Activated CD8-positive, alpha-beta memory T cell treated with anti-CD3 and anti-CD28 coated beads for 4 hours (primary cell): ENCODE results near the gene MRPL33.
"Not testable (repeated sequence)": the region's sequence is repeated elsewhere in the genome, so short reads cannot be mapped to it uniquely, and the experiment has no call there.

ENCODE experiments used
- DNase-seq, 2 donors: peaks; one replicate each; pipeline ENCODE4 v3.0.0-alpha.2; 2020; ENCODE audit warnings: low read depth in 2 of 2

MRPL33 gene

DNA sequence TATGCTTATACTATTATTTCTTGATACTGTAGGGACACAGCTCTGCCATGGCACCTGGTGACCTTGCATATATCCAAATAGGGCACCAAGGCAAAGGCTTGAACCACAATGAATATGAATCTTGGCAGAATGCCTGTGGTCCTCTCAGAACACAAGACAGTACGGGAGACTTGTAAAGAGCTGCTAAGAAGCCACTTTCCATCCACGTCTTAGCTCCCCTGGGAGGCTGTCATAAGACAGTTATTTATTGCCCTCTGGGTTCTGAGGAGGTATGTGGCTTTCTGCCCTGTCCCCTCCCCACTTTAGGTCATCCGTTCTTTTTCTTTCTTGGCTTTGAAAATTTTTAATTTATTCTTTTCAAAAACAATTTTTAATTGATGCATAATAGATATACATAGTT, 29.8 kb upstream of the MRPL33 start:
- DNase-seq: no peak

- no peak for DNase-seq
These were observed 28.9 kb upstream of the MRPL33 start for GRCh38 chr2:27742571-27742970.

DNA sequence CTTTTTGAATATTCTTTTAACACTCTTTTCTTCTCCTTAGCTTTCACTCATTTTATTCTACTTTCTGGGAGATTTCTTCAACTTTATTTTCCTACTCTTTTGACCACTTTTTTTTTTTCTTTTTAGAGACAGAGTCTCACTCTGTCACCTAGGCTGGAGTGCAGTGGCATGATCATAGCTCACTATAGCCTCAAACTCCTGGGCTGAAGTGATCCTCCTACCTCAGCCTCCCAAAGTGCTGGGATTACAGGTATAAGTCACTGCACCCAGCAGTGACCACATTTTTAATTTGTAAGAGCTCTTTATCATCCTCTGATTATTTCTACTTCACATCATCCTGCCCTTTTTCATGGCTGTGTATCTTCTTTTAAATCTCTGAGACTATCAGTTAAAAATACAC, 26.0 kb upstream of the MRPL33 start:
- DNase-seq: not testable (repeated sequence)

- no peak for DNase-seq
These were observed 25.2 kb upstream of the MRPL33 start for GRCh38 chr2:27746325-27746724.

- no peak for DNase-seq
These were observed 23.6 kb upstream of the MRPL33 start for GRCh38 chr2:27747827-27748352.

- not testable (repeated sequence) for DNase-seq
These were observed 22.5 kb upstream of the MRPL33 start for GRCh38 chr2:27748803-27749554.

DNA sequence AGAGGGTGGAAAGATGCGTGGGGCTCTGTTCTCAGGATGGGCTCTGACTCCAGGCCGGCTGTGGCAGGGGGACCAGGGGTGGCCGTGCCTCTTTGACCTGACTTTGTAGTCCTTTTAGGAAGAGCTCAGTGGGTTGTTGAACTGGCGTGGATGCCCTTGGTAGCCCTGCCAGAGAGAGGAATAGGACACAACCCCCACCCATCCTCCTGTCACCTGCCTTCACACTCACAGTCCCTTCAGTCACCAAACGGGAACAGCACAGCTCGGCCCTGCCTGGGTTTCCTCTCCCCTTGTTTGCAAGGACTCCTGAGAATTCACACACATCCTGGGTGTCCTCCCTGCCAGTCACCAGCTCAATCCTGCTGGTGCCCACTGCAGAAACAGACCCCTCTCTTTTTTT, 20.1 kb upstream of the MRPL33 start:
- no peak for DNase-seq

DNA sequence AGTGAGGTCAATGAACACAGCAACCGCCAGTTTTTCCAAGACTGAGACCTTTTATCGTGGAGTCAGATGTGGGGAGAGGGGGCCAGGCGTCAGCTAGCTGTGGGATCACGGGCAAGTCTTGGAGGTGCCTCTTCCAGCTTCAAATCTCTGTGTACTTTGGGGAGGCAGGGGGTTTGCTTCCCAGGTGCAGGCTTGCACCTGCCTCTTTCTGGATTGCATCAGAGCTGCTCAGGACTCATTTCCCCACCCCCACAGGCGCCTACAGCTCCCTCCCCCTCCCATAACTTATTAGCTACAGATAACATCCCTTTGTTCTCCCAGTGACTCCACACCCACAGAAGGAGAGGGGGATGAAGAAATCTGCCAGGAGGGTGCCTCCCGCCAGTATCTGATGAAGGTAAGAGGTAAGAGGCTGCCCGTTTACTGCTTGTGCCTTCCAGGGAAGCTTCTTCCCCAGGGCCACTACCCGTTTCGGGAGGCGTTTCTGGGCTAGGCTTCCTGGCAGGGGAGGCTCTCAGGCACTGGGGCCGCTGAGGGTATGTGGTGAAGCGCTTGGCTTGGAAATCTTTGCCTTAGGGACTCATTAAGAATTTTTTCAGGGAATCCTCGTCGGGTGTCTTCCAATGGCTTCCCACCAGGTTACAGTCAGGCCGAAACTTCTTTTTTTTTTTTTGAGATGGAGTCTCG, 18.8 kb upstream of the MRPL33 start:
- DNase-seq: no peak

DNA sequence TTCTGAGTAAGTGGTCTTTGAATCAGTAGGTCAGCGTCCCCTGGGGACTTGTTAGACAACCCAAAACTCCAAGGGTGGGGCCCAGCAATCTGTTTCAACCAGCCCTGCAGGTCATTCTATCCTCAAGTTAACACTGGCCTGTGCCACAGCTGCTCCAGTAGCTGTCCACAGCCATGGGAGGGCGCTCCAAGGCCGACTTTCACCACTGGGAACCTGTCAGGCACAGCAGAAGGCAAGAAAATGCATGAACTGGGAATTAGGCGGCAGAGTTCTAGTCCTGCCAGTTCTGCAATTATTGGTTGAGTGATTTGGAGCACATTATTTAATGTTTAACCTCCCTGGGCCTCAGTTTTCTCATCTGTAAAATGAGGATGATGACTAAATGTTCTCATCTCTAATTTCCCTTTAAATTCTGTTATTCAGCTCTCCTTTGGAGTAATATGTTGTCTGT, 17.4 kb upstream of the MRPL33 start:
- peak; percentile 35 to 47 for DNase-seq

- no peak for DNase-seq
These were observed 16.7 kb upstream of the MRPL33 start for GRCh38 chr2:27754831-27755230.

- no peak for DNase-seq
These were observed 15.4 kb upstream of the MRPL33 start for GRCh38 chr2:27756091-27756490.

DNA sequence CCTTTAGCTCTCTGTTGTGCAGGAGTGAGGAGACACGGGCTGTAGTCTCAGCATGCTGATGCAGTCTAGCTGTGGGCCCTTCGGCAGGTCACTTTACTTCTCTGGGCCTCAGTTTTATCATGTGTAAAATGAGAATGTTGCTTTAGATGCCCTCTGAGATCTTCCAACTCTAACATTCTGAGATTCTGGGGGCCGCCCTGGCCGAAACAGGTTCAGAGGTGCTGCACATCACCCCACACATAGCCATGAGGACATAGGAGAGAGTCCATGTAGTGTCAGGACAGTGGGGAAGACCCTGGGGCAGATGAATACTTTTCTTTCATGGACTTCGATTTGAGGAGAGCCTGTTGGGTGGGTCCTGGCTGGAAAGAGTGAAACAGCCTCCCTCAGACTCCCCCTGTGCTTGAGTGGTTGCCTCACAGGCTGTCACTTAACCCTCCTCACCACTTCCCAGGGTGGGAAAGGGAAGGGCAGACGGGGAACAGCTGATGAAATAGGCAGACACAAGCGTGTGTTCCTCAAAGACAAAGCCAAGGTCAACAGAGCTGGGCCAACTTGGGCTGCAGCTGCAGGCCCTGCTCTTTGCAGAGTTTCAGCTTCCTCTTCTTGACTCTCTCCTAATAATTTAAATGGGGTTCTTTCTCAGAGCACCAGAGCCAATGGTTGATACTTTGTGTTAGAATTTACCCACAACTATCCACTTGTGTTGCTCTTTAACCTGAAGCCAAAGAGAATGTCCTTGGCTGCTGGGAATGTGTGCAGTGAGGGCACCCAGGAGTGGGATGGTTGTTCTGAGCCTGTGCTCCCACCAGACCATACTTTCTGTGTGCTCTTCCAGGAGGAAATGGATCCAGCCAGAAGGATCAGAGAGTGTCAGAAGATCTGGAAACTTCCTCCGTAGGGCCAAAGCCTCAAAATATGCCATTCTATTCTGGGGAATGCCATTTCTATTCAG, 14.7 kb upstream of the MRPL33 start:
- DNase-seq: no peak

DNA sequence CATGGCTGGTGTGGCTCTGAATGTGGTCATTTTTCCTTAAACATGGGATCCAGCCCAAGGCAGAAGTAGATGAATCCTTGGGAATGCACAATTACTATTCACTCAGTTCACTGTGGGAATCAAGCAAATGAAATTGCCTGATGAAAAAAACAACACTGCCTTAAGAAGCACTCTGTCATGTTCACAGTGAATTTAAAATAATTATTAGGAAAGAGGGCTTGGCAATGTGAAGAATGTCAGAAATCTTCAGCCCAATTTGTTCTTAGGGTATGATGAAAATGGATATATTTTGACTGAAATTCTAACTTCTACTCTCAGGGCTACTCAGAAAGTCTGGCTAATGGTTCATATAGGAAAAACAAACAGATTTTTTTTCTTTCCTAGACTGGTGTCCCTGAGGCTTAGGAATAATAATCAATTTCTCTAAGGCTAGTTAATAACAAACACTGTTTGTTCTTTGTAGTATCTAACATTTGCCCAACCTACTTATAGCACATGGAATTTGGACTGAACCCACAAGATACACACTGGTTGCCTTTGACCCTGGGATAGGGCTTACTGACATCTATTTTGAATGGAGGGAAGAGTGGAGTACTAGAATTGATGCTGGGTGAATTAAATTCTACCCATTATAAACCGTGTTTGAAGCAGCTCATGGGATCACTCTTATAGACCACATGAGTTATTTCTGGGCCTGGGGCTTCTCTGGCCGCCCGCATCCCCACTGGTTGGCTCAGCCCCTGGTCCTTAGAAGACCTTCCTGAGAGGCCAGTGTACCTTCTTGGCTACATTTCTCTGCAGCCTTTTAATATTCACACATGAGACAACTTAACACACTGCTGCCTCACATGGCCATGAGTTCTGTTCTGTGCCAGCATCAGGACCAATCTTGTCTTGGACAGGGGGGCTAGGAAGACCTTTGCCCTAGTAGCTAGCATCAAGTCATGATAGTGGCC, 8.3 kb upstream of the MRPL33 start:
- DNase-seq: no peak

DNA sequence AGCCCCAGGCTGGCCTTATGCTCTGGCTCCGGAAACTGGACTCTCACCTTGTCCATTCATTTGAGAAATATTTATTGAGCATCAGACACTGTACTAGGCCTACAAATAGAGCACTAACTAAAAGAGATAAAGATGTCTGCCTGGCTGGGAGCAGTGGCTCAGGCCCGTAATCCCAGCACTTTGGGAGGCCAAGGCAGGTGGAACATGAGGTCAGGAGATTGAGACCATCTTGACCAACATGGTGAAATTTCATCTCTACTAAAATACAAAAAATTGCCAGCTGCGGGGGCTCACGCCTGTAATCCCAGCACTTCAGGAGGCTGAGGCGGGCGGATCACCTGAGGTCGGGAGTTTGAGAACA, 7.6 kb upstream of the MRPL33 start:
- DNase-seq: no peak

DNA sequence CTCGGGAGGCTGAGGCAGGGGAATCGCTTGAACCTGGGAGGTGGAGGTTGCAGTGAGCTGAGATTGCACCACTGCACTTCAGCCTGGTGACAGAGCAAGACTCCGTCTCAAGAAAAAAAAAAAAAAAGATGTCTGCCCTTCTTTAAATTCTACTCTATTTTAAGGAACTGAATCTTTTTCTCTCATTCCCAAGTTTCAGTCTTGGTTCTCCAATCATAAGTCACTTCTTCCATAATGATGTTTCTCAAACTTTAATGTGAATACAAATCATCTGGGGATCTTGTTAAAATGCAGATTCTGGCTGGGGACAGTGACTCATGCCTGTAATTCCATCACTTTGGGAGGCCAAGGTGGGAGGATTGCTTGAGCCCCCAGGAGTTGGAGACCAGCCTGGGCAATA, 7.0 kb upstream of the MRPL33 start:
- DNase-seq: not testable (repeated sequence)

- DNase-seq: peak; percentile 15 to 28
These were observed 5.8 kb upstream of the MRPL33 start for GRCh38 chr2:27765621-27766286.

DNA sequence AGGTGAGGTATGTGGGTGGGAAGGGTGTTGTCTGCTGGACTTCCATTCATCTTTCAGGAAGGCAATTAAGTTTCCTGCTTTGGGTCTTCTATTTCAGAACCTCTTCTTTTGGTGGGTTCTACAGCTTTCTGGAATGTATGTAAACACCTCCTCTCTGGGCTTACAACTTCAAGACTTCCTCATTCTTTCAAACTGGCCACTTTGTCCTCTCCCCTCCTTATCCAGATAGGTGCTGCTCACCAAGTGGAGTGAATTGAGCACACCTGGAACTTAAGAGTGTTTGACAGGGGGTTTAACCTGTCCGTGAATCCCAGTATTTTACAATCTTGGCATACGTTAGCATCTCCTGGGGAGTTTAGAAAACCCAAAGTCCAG, 5.2 kb upstream of the MRPL33 start:
- DNase-seq: no peak

DNA sequence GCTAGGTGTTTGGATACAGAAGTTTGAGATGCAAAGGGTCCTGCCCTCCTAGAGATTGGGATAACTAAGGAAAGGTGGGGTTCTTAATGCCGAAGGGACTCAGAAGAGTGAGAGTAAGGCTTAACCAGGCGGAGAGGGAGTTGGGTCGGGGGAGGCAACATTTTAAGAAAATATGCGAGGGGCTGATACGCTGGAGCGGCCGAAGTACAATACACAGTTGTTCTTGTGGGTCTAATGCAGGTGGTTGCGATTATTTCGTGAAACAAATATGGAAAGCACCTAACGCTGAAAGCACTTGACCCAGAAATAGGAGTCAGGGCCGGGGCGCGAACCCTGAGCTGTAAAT, 344 bp upstream of the MRPL33 start:
- DNase-seq: no peak

DNA sequence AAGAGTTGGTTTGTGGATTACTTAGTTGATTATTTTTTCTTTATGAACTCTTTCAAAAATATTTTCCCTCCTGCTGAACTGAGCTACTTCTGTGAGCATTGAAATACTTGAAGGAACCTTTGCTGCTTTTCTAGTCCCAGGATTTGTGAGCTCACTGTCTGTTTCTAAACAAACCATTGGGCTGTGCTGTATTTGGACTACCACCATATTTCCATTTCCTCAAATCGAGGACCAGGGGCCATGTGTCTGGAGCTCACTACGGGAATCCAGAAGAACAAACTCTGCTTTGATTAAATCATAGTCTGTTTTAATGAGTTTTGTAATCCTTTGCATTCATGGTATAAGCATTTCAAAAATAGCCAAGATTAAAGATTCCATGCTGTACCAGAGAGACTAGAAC, 1.3 kb downstream of the MRPL33 start:
- DNase-seq: no peak

- no peak for DNase-seq
These were observed 2.4 kb downstream of the MRPL33 start for GRCh38 chr2:27773959-27774358.

GRCh38 chr2:27776097-27776496, 4.6 kb downstream of the MRPL33 start:
- no peak for DNase-seq
